GDM1 (cell line): ENCODE measurements around the gene USP4.
"Not testable (repeated sequence)": the region's sequence is repeated elsewhere in the genome, so short reads cannot be mapped to it uniquely, and the experiment has no call there.

ENCODE experiments used
- DNase-seq: peaks from one replicate; lab custom pipeline; 2025; lab: John Stamatoyannopoulos, UW

USP4 gene

GRCh38 chr3:49253512-49253911, 86.3 kb downstream of the USP4 start:
- no peak for DNase-seq

- no peak for DNase-seq
Observed at GRCh38 chr3:49248840-49249227, 91.0 kb downstream of the USP4 start.

- DNase-seq: no peak
Observed at GRCh38 chr3:49244581-49245205, 95.2 kb downstream of the USP4 start.

- DNase-seq: not testable (repeated sequence)
Observed at GRCh38 chr3:49240091-49240490, 99.8 kb downstream of the USP4 start.

- peak; percentile 37 for DNase-seq
Observed at GRCh38 chr3:49238274-49239127, 101.4 kb downstream of the USP4 start.

DNA sequence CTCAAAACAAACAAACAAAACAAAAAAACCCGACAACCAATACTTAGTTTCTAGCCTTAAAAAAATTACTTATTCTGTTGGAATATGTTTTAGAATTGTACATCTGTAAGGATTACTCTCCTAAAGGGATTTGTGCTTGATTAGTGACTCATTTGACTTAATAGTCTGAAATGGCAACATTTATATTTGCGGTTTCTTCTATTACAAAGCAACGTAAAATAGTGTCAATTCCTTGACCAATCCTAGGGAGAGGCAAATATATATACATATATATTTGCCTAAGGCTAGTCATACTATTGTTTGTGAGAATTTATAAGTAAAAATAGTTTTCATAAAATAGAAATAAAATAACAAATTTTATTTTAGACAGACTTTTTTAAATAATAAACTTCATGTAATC, 102.5 kb downstream of the USP4 start:
- no peak for DNase-seq

DNA sequence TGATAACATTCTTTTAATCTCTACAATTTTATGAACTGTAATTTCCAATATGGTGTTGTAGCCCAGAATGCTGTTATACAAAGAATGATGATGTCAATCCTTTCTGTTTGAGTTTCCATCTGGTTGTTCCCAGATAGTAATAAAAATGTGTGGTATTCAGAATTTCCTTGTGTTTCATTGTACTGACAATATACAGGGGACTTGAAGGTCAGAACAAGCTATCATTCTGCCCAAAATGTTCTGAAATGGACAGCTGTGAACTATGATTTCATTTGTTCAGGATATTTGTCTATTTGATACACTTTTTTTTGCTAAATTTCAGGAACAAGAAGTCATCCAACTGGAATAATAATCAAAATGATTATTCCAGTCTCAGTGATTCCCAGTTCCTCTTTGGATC, 103.6 kb downstream of the USP4 start:
- no peak for DNase-seq

- DNase-seq: not testable (repeated sequence)
Observed at GRCh38 chr3:49228817-49229216, 111.0 kb downstream of the USP4 start.
